SK-N-DZ (cell line): ENCODE data around the gene TRIM44.
"Not testable (repeated sequence)": the region's sequence is repeated elsewhere in the genome, so short reads cannot be mapped to it uniquely, and the experiment has no call there.

ENCODE experiments used
- DNase-seq: peaks from one replicate; pipeline ENCODE4 v3.0.0-alpha.2; 2015; ENCODE audit warnings: low spot score

TRIM44 gene

DNA sequence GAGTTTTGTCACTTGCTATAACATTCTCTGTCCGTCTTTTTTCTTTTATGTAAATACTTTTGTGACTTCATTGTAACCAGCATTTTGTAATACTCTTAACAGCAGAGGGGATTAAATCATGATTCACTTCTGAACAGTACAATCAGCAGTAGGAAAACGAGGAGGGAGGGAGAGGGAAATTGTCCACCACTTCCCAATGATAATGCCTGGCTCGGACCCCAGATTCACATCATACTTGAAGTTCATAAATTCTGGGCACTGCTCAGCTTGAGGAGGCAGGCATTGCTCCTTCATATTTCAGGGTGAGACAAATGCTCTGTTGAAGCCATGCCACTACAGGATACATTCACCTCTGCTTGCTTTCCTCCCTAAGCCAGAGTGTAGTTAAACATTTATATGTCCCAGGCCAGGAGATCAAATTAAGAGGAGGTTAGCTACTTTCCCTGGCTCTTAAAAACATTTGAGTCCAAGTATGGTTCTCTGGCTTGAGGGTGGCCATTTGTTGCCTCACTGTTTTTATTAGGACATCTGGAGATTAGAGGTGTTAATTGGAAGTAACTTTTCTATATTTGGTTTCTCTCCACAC lies 152.2 kb downstream of the TRIM44 start:
- DNase-seq: no peak

- no peak for DNase-seq
Measured at GRCh38 chr11:35815556-35816315, 153.2 kb downstream of the TRIM44 start.

DNA sequence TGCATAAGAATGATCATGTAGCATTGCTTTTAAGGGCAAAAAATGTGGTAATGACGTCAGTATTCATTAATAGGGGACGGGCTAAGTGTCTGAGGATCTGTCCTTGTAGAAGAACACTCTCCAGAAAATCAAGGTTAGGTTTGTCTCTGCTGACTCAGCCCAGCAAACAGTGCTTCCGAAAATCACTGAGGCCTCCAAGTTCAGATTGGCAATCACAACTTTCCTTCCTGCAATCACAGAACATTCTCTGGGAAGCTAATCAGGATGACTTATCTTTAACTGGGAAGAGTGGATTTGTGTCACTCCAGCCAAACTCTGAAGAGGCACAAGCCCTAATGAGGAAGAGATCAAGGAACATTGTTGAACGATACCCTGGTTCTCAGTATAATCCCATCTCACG lies 158.0 kb downstream of the TRIM44 start:
- DNase-seq: no peak

DNA sequence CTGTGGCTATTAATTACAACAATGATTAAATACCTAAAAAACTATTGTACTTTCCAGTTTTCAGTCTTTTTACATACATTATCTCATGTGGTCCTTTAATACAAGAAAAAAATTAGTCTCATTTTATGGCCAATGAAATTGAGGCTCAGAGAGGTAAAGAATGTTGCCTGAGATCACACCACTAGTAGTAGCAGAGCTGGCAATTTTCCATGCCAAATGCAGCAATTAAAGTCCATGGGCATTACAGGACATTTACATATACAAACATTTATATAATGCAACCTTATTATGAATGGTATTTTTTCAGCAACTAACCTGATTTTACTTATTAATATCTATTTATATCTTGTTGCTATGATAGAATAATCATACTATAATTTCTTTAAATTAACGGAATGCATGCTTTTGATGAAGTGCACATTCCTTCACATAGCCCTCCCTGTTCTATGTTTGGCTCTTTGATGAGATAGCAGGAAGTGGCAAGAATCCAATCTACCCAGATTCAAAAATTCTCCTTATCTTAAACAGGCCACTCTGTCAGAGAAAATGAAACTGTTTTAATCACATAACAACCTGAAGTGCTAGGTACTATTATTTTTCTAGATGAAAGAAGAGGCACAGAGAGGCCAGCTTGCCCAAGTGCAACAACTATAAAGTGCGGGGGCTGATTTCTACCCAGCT lies 160.4 kb downstream of the TRIM44 start:
- DNase-seq: no peak

- DNase-seq: no peak
Measured at GRCh38 chr11:35823742-35824298, 161.2 kb downstream of the TRIM44 start.

- no peak for DNase-seq
Measured at GRCh38 chr11:35825386-35825785, 162.8 kb downstream of the TRIM44 start.

DNA sequence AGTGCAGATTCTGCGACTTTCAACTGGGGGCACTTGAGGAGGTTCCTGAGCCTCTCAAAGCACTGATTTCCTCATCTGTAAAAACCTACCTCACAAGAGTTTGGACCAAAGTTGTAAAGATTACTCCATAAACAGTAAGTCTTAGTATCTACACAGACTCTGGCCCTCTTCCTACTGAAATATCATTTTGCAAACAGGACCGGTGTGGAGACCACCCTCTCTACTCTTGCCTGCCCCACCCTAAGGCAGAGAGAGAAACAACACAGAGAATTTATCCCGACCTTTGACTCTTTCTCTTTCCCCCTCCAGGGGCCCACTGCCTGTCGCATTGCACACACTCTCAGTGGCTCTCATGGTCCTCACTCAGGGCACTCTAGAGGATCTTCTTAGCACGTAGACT lies 163.4 kb downstream of the TRIM44 start:
- DNase-seq: no peak

DNA sequence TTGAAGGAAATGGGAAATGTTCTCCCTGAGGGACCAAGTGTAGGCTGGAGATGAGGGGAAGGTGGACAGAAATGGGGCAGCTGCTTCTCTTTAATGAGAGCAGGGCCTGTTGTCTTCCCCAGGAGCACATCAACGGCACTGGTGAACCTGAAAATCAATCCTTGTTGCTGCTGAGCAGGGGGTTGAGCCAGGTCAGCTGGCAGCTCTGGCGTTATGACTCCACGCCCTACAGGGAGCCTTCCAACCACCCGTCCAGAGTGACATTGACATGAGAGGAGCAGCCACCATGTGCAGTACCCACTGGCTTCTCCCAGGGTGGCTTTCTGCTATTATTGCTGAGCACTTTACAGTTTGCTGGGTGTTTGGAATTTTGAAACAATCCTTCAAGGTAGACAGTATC lies 164.4 kb downstream of the TRIM44 start:
- DNase-seq: no peak

GRCh38 chr11:35836205-35836604 lies 173.6 kb downstream of the TRIM44 start:
- DNase-seq: no peak

- DNase-seq: peak; percentile 42
Measured at GRCh38 chr11:35838071-35838470, 175.5 kb downstream of the TRIM44 start.

DNA sequence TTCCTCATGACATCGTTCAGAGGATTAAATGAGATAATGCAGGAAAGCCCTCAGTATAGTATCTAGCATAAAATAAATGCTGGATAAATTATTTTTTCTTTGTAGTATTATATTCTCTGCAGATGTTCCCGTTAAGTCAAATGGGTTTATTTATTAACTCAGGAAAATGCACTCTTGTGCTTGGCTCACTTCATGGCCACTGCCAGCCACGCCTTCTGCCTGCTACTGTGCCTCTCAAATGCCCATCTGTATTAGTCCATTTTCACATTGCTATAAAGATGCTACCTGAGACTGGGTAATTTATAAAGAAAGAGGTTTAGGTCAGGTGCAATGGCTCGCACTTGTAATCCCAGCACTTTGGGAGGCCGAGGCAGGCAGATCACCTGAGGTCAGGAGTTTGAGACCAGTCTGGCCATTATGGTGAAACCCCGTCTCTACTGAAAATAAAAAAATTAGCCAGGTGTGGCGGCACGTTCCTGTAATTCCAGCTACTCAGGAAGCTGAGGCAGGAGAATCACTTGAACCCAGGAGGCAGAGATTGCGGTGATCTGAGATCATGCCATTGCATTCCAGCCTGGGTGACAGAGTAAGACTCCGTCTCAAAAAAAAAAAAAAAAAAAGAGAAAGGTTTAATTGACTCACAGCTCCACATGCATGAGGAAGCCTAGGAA lies 176.3 kb downstream of the TRIM44 start:
- DNase-seq: not testable (repeated sequence)

DNA sequence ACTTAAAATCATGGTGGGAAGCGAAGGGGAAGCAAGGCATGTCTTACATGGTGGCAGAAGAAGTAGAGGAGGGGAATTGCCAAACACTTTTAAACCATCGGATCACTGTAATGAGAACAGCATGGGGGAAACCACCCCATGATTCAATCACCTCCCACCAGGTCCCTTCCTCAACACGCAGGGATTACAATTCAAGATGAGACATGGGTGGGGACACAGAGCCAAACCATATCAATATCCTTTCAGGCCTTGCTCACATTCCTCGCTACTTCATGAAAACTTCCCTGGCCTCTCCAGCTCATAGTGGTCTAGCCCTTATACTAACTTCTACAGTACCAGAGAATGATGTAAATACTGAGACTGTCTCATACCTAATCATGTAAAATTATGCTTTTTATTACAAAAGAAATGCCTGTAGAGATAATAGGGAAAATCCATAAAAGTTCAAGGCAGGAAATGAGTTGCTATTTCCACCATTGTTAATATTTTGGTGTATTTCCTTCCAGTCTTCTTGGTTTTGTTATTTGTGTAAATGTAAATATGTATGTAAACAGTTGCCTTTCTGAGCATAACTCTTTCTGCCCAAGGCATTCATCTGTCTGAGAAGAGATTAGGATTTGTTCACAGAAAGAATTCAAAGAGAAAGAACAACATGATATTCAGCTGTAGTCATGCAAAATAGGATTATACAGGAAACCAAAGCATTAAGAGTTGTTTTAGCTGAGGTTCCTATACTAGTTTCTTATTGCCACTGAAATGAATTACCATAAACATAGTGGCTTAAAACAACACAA lies 177.0 kb downstream of the TRIM44 start:
- no peak for DNase-seq

DNA sequence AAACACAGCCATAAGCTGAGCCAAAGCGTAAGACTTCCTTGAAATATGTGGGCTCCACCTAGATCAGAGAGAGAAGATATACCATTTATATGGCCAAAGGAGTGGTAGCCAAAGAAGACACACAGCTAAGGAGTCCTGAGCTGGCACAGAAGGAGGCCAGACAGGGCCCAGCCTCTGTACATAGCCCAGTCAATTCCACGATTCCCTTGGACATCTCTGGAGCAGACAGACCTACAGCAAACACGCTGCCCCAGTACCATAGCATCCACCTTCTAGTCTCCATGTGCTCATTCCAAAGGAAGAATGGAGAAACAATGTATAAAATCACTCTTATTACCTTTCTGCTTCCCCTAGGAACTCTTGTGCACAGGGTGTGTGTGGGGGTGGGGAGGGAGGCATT lies 179.2 kb downstream of the TRIM44 start:
- DNase-seq: no peak

DNA sequence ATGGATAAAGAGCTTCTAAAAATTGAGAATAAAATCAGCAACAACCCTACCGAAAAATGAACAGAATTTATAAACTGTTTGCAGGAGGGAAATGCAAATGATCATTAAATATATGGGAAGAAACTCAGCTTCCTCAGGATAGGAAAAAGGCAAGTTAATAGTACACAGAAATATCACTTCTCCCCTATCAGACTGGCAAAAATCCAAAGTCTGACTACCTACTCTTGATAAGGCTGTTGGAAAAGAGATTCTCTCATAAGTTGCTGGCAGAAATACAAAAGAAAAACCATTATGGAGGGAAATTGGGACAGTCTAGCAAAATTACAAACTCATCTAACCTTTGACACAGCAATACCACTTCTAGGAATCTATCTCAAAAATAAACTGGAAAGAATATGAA lies 180.4 kb downstream of the TRIM44 start:
- DNase-seq: no peak

DNA sequence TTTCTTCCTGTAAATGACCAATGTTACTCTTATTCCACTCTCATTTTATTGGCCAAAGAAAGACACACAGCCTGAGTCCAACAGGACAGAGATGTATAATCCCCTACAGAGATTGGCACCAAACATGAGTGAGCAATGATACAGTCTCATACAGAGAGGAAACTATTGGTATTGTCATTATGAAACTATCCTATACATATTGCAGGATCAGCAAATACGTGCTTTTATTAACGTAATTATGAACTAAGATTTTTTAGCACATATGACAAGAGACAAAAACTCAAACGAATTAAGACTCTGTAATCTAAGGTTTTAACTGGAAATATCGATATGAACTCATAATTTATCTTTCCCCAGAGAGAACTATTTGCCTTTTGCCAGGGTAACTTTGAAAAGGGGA lies 182.0 kb downstream of the TRIM44 start:
- DNase-seq: no peak

DNA sequence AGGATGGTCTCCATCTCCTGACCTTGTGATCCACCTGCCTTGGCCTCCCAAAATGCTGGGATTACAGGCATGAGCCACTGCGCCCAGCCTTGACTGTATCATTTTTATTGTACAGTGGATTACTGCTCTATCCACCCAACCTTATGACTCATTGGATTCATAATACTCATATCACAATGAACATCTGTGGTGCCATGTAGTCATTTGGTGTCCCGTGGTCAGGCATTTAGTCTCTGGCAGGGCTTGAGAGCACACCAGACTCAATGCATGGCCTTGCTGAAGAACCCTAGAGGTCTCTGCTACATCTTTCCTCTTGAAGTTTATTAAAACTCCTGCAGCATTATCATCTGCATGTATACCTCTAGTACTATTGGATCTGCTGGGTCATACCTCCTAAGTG lies 183.3 kb downstream of the TRIM44 start:
- DNase-seq: no peak

- no peak for DNase-seq
Measured at GRCh38 chr11:35846874-35847273, 184.3 kb downstream of the TRIM44 start.

DNA sequence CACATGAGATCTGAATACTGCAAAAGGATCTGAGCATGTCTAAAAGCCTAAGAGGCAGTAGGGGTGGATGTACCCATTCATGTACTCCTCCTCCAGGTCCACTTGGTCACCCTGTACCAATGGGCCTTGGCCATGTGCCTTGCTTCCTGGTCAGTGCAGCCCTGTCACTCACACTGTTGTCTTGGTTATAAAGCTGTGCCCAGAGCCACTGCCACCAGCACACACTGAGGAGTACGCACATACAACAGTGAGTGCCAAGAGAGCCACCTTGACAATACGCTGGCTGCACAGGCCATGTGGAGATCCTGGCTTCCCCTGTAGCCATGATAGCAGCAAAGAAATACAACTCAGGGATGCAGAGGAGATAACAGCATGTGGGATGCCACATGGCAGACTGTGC lies 184.9 kb downstream of the TRIM44 start:
- DNase-seq: no peak

DNA sequence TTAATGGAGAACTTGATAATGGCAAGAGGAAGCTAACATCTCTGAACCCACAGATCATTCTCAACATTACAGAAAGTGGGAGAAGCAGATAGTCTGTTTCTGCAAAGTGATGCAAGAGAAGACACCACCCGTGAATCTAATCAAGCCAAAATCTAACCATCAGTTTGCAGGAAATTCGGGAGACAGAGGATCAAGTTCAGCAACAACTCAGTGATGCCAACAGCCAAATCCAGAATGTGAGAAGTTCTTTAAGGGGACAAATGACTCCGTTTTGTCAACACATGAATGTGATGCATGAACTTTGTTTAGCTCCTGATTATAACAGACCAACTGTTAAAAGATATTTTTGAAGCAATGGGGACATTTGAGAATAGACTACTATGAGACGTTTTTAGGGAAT lies 186.0 kb downstream of the TRIM44 start:
- DNase-seq: no peak

DNA sequence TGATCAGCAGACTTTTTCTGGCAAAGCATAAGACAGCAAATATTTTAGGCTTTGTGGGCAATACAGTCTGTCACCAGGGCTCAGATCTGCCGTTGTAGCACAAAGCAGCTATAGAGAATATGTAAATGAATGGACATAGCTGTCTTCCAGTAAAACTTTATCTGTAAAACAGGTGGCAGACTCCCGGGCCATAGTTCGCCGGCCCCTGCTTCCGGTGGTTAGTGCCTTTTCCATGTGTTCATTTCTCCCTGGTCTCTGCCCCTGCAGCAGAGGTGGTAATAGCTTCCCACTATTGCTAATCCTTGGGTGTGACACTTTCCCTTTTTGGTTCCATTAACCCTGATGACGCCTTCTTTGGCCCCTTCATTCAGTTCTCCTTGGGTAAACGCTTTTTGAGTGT lies 187.6 kb downstream of the TRIM44 start:
- DNase-seq: no peak

DNA sequence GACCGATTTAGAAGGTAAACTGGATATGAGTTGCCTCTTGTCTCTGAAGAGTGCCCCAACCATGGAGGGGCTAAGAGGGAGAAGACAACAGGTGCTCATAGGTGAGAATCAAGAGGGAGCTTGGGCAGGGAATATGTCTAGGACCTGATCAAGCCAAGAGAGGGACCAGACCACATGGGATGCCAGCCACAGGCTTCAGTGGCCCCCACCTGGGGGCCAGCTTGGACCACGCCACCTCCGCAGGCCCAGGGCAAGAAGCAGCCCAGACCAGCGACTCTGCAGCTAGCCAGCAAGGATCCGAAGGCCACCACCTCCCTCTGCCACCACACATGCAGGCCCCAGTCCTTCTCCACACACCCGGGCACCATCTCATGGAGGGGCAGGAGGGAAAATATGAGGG lies 188.8 kb downstream of the TRIM44 start:
- no peak for DNase-seq
